Activated naive CD4-positive, alpha-beta T cell treated with Interleukin-2 at 50 U/mL for 16 hours (primary cell): ENCODE data around the gene OR2C3.
"Not testable (repeated sequence)": the region's sequence is repeated elsewhere in the genome, so short reads cannot be mapped to it uniquely, and the experiment has no call there.

ENCODE experiments used
- DNase-seq: peaks from one replicate; pipeline ENCODE4 v3.0.0-alpha.2; 2020

Gene OR2C3

GRCh38 chr1:247517795-247518612 is 18.2 kb downstream of the OR2C3 start:
- DNase-seq, result no peak

- no peak for DNase-seq
These were observed 29.4 kb downstream of the OR2C3 start for GRCh38 chr1:247506831-247507230.

- no peak for DNase-seq
These were observed 35.4 kb downstream of the OR2C3 start for GRCh38 chr1:247500865-247501264.

- DNase-seq, result no peak
These were observed 39.5 kb downstream of the OR2C3 start for GRCh38 chr1:247496581-247497285.

- DNase-seq, result no peak
These were observed 41.5 kb downstream of the OR2C3 start for GRCh38 chr1:247494767-247495166.

- no peak for DNase-seq
These were observed 43.1 kb downstream of the OR2C3 start for GRCh38 chr1:247493106-247493505.

GRCh38 chr1:247491328-247491727 is 44.9 kb downstream of the OR2C3 start:
- no peak for DNase-seq

GRCh38 chr1:247487057-247487456 is 49.2 kb downstream of the OR2C3 start:
- peak; percentile 9 for DNase-seq

- DNase-seq, result no peak
These were observed 53.5 kb downstream of the OR2C3 start for GRCh38 chr1:247482747-247483146.

GRCh38 chr1:247476328-247477058 is 59.7 kb downstream of the OR2C3 start:
- DNase-seq, result not testable (repeated sequence)

- no peak for DNase-seq
These were observed 60.4 kb downstream of the OR2C3 start for GRCh38 chr1:247475793-247476192.
